Mucosa of descending colon (tissue), 3 donors: ENCODE results near the gene GRB7. TPM values are rescaled to one million over a fixed set of nuclear protein-coding genes. Genes with fewer than 3 reads are reported as not detected.

Source experiments
- ATAC-seq: fragments of 200-7000 bp; cut with Tn5 transposase; one replicate; pipeline ENCODE4 v1.9.1; 2020; ENCODE audit warnings: mild to moderate bottlenecking, moderate library complexity
- DNase-seq, 3 donors: peaks; one replicate each; pipeline ENCODE4 v3.0.0-alpha.2; 2020
- H3K36me3 ChIP-seq: fragments of 200-600 bp; one replicate; pipeline ENCODE4 v1.8.0; 2021; ENCODE audit warnings: low read depth, mild to moderate bottlenecking
- H3K4me1 ChIP-seq: fragments of 200-600 bp; one replicate; pipeline ENCODE4 v1.8.0; 2021; ENCODE audit warnings: low read depth, mild to moderate bottlenecking
- H3K4me3 ChIP-seq: fragments of 200-600 bp; one replicate; pipeline ENCODE4 v1.8.0; 2021; ENCODE audit warnings: mild to moderate bottlenecking
- H3K9me3 ChIP-seq: fragments of 200-600 bp; one replicate; pipeline ENCODE4 v1.8.0; 2021; ENCODE audit warnings: mild to moderate bottlenecking
- CTCF ChIP-seq: fragments of 200-600 bp; IDR thresholded peaks from one replicate; pipeline ENCODE4 v1.8.0; 2022; ENCODE audit warnings: antibody characterized with exemption, mild to moderate bottlenecking
- intact Hi-C, 2 donors: fragments of 100-400 bp; cut with DNase I in 1 of 2; cut with micrococcal nuclease in 1 of 2; formaldehyde crosslinking; loops; one replicate each; pipeline versions ENCODE4 v1.11.0 to v1.11.1; 2022; cut with DNase I, micrococcal nuclease
- total RNA-seq, 3 donors: library from RNA; stranded (reverse); fragmentation: NEBNext Ultra II Directional in 2 of 3; extraction: Animal tissue kit (Norgen Biotek cat#: 25700) in 2 of 3; gene quantifications; one replicate each; pipeline versions ENCODE4 v1.2.1 to v1.2.4, GENCODE V29; 2021 to 2023
- donor health status: DM: no; HTN: no; CAD: no; lungs with moderate emphysema.
- donor health status: DM: no; HTN: no; CAD: no.
- donor health status: DM: no; HTN: yes; CAD: no.

The GRB7 gene
- total RNA-seq, 3 donors from 2014 or later, result 13.6 to 49.0 (median 28.0) TPM

- no peak for DNase-seq
- intact Hi-C loops, result no loop called here
- TF ChIP-seq CTCF, result no peak
- no peak overlapping the region for H3K4me3 ChIP-seq
- H3K9me3 ChIP-seq, result no peaks in the 10 kb centered on the region
- no peak for ATAC-seq
- H3K4me1 ChIP-seq, result no peaks in the 10 kb centered on the region
- no peaks in the 10 kb centered on the region for H3K36me3 ChIP-seq
These were observed 43.5 kb downstream of the GRB7 start for GRCh38 chr17:39781031-39781860.

DNA sequence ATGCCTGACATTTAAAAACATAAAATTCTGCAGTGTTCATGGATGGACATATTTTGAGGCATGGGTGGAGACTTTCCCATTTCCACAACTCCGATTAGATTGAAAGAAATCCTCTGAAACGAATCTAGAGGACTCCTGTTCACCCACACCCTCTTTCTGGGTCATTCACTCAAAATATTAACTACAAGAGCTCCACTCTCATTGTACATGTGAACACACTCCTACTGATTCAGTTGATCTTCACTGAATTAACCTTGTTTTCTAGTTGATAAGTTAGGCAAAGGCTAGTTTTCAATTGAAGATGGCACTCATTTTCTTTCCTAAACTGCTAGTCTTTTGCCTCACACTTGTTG lies 44.1 kb downstream of the GRB7 start:
- DNase-seq (no peak), ATAC-seq (no peak)
- no peak for TF ChIP-seq CTCF
- no peaks in the 10 kb centered on the region for H3K4me1 ChIP-seq
- H3K36me3 ChIP-seq, result no peaks in the 10 kb centered on the region
- intact Hi-C loops, result no loop called here
- no peaks in the 10 kb centered on the region for H3K9me3 ChIP-seq
- H3K4me3 ChIP-seq, result no peak overlapping the region

DNA sequence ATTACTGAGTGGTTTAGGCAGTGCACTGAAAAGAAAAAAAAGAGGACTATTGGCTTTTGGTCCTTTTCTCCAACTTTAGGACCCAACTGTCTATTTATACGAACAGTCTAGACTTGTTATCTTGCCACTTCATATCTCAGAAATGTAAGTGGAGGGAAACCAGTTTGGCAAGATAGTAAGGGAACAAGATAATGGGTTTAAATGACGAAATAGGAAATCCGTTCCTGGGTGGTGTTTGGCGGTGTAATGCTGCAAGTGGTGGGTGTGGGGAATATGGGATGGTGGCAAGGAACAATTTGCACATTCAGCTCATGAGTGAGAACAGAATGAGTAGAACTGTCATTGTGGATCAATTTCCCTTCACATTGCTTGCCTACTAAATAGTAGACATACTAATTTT lies 44.7 kb downstream of the GRB7 start:
- intact Hi-C loops, result no loop called here
- peak; percentile 75 for ATAC-seq
- no peaks in the 10 kb centered on the region for H3K36me3 ChIP-seq
- no peak for DNase-seq
- no peaks in the 10 kb centered on the region for H3K9me3 ChIP-seq
- no peaks in the 10 kb centered on the region for H3K4me1 ChIP-seq
- TF ChIP-seq CTCF, result no peak
- H3K4me3 ChIP-seq, result no peak overlapping the region

GRCh38 chr17:39782980-39783379 lies 45.2 kb downstream of the GRB7 start:
- Histone ChIP-seq H3K36me3 (no peaks in the 10 kb centered on the region), H3K9me3 (no peaks in the 10 kb centered on the region), H3K4me3 (no peak overlapping the region), H3K4me1 (no peaks in the 10 kb centered on the region)
- ATAC-seq (no peak), DNase-seq (no peak)
- no peak for TF ChIP-seq CTCF
- intact Hi-C loops, result no loop called here

GRCh38 chr17:39787041-39787440 lies 49.3 kb downstream of the GRB7 start:
- ATAC-seq, result no peak
- no peak for TF ChIP-seq CTCF
- intact Hi-C loops, result no loop called here
- Histone ChIP-seq H3K9me3 (no peaks in the 10 kb centered on the region), H3K36me3 (no peaks in the 10 kb centered on the region), H3K4me1 (no peaks in the 10 kb centered on the region), H3K4me3 (no peak overlapping the region)
- no peak for DNase-seq
